H1 (cell line): ENCODE data around the gene PPARA. TPM values are rescaled to one million over a fixed set of nuclear protein-coding genes. Genes with fewer than 3 reads are reported as not detected.
A peak's percentile ranks its signal among the peaks of the same experiment; 100 is the strongest.

Source experiments
- CTCF ChIA-PET: fragments of 300-600 bp; sonication (Branson Sonifier 250); formaldehyde crosslinking; loops from one replicate; lab custom pipeline; 2021; ENCODE audit not compliant: partially characterized antibody; lab: Charles Lee
- POLR2A ChIA-PET: fragments of 300-600 bp; sonication (Branson Sonifier 250); formaldehyde crosslinking; loops from one replicate; lab custom pipeline; 2021; ENCODE audit warnings: inconsistent platforms; ENCODE audit not compliant: partially characterized antibody; lab: Charles Lee
- DNase-seq, 2 experiments: peaks; one replicate each; pipeline versions ENCODE4 v3.0.0 to v3.0.0-alpha.2; 2010 to 2022; ENCODE audit warnings: low spot score in 2 of 2, low read depth in 1 of 2, mixed read lengths in 1 of 2
- FAIRE-seq: peaks from 2 replicates; lab custom pipeline; 2011; peaks lifted over from hg19 to GRCh38; lab: Jason Lieb, UNC
- H2AFZ ChIP-seq: 2 replicates; pipeline ENCODE4 v1.8.1; 2012; ENCODE audit warnings: low read length, inconsistent platforms
- H2AK5ac ChIP-seq: 2 replicates; pipeline ENCODE4 v1.6.1; 2013; ENCODE audit warnings: low read depth, low read length
- H2BK120ac ChIP-seq: replicated peaks from 2 replicates; pipeline ENCODE3; 2013; ENCODE audit warnings: low read depth, low read length, inconsistent platforms
- H2BK12ac ChIP-seq: 2 replicates; pipeline ENCODE4 v1.6.1; 2013; ENCODE audit warnings: low read depth, low read length
- H2BK15ac ChIP-seq: 2 replicates; pipeline ENCODE4 v1.6.1; 2013; ENCODE audit warnings: low read length
- H2BK20ac ChIP-seq: 2 replicates; pipeline ENCODE4 v1.6.1; 2013; ENCODE audit warnings: low read length
- H2BK5ac ChIP-seq: 2 replicates; pipeline ENCODE4 v1.6.1; 2013; ENCODE audit warnings: low read depth, low read length
- H3K14ac ChIP-seq: 2 replicates; pipeline ENCODE4 v1.6.1; 2013; ENCODE audit warnings: inconsistent platforms; ENCODE audit not compliant: insufficient read length
- H3K18ac ChIP-seq: 2 replicates; pipeline ENCODE4 v1.6.1; 2013; ENCODE audit warnings: low read length; ENCODE audit errors: extremely low read depth
- H3K23ac ChIP-seq: 2 replicates; pipeline ENCODE4 v1.6.1; 2013; ENCODE audit warnings: inconsistent platforms; ENCODE audit not compliant: insufficient read length
- H3K23me2 ChIP-seq: 2 replicates; pipeline ENCODE4 v1.6.1; 2013; ENCODE audit warnings: low read depth, low read length
- H3K27ac ChIP-seq: 2 replicates; pipeline ENCODE4 v1.6.1; 2011; ENCODE audit warnings: low read depth, low read length, inconsistent platforms
- H3K27me3 ChIP-seq, 4 experiments: replicated peaks in 1 of 4; 1 replicate in 1 of 4; 2 replicates in 3 of 4; pipeline versions ENCODE4 v1.6.1 to v1.8.1; 2011 to 2013; ENCODE audit warnings: low read length in 3 of 4, mild to moderate bottlenecking in 3 of 4, inconsistent platforms in 2 of 4, mixed read lengths in 2 of 4, moderate library complexity in 1 of 4; ENCODE audit not compliant: control insufficient read depth in 3 of 4, insufficient read depth in 3 of 4; ENCODE audit errors: extremely low read depth in 1 of 4
- H3K36me3 ChIP-seq, 4 experiments: 2 replicates each; pipeline versions ENCODE4 v1.6.1 to v1.8.1; 2011 to 2013; ENCODE audit warnings: mild to moderate bottlenecking in 4 of 4, low read length in 3 of 4, moderate library complexity in 2 of 4, control low read depth in 1 of 4, inconsistent platforms in 1 of 4; ENCODE audit not compliant: insufficient read depth in 4 of 4, control insufficient read depth in 2 of 4
- H3K4ac ChIP-seq: replicated peaks from 2 replicates; pipeline ENCODE3; 2013; ENCODE audit warnings: low read length, low read depth, mixed read lengths, inconsistent platforms; ENCODE audit not compliant: insufficient read length
- H3K4me1 ChIP-seq, 4 experiments: replicated peaks in 1 of 4; 1 replicate in 1 of 4; 2 replicates in 3 of 4; pipeline versions ENCODE4 v1.6.1 to v1.8.1; 2011 to 2013; ENCODE audit warnings: low read length in 3 of 4, inconsistent platforms in 2 of 4, mixed read lengths in 1 of 4; ENCODE audit not compliant: insufficient read depth in 4 of 4, control insufficient read depth in 3 of 4
- H3K4me2 ChIP-seq, 2 experiments: 2 replicates each; pipeline versions ENCODE4 v1.6.1 to v1.8.1; 2011 to 2013; ENCODE audit warnings: low read depth in 2 of 2, low read length in 2 of 2, control low read depth in 1 of 2, inconsistent platforms in 1 of 2, mild to moderate bottlenecking in 1 of 2; ENCODE audit not compliant: insufficient read depth in 1 of 2
- H3K4me3 ChIP-seq, 4 experiments: fragments of 200-600, 300-600 bp in 1 of 4; sonication (generic), shearing (Covaris generic), sonication (Bioruptor Twin) in 1 of 4; 2 replicates each; pipeline versions ENCODE4 v1.5.1 to v1.8.1; 2011 to 2016; ENCODE audit warnings: low read length in 4 of 4, low read depth in 3 of 4, control low read depth in 2 of 4, inconsistent platforms in 2 of 4, mild to moderate bottlenecking in 2 of 4, mixed read lengths in 1 of 4, moderate library complexity in 1 of 4; ENCODE audit not compliant: insufficient read depth in 2 of 4; ENCODE audit errors: extremely low read depth in 1 of 4
- H3K56ac ChIP-seq: replicated peaks from 2 replicates; pipeline ENCODE3; 2013; ENCODE audit warnings: low read depth, mild to moderate bottlenecking, mixed read lengths, low read length, inconsistent platforms; ENCODE audit not compliant: insufficient read length
- H3K79me1 ChIP-seq: 2 replicates; pipeline ENCODE4 v1.6.1; 2013; ENCODE audit warnings: low read depth, low read length, control low read depth
- H3K79me2 ChIP-seq, 2 experiments: 2 replicates each; pipeline versions ENCODE4 v1.6.1 to v1.8.1; 2012 to 2013; ENCODE audit warnings: low read length in 2 of 2, mild to moderate bottlenecking in 2 of 2, inconsistent platforms in 1 of 2; ENCODE audit not compliant: insufficient read depth in 2 of 2, control insufficient read depth in 1 of 2
- H3K9ac ChIP-seq, 4 experiments: replicated peaks in 1 of 4; 1 replicate in 1 of 4; 2 replicates in 3 of 4; pipeline versions ENCODE4 v1.6.1 to v1.8.1; 2011 to 2013; ENCODE audit warnings: low read depth in 3 of 4, low read length in 3 of 4, control low read depth in 2 of 4, mild to moderate bottlenecking in 2 of 4, moderate library complexity in 2 of 4, inconsistent platforms in 1 of 4; ENCODE audit errors: extremely low read depth in 1 of 4
- H3K9me3 ChIP-seq, 2 experiments: 2 replicates each; pipeline versions ENCODE4 v1.6.1 to v1.8.1; 2012 to 2013; ENCODE audit warnings: mild to moderate bottlenecking in 2 of 2, moderate library complexity in 2 of 2, control low read depth in 1 of 2, inconsistent platforms in 1 of 2, low read depth in 1 of 2, low read length in 1 of 2, mixed read lengths in 1 of 2; ENCODE audit not compliant: insufficient read depth in 2 of 2
- H4K20me1 ChIP-seq, 2 experiments: replicated peaks in 1 of 2; 2 replicates each; pipeline versions ENCODE3 to v1.8.1; 2011 to 2013; ENCODE audit warnings: inconsistent platforms in 2 of 2, low read length in 2 of 2, mild to moderate bottlenecking in 1 of 2; ENCODE audit not compliant: insufficient read depth in 2 of 2, control insufficient read depth in 1 of 2
- H4K5ac ChIP-seq: 2 replicates; pipeline ENCODE4 v1.6.1; 2013; ENCODE audit warnings: low read length, low read depth, mixed read lengths, inconsistent platforms; ENCODE audit not compliant: insufficient read length
- H4K8ac ChIP-seq: 2 replicates; pipeline ENCODE4 v1.8.0; 2013; ENCODE audit warnings: mild to moderate bottlenecking, moderate library complexity, low read length, inconsistent platforms; ENCODE audit not compliant: insufficient read depth; ENCODE audit errors: extremely low read depth
- H4K91ac ChIP-seq: replicated peaks from 2 replicates; pipeline ENCODE3; 2013; ENCODE audit warnings: low read length, mixed read lengths, inconsistent platforms; ENCODE audit not compliant: insufficient read length
- BCL11A ChIP-seq, 2 experiments: IDR thresholded peaks; one replicate each; pipeline ENCODE4 v1.6.1; 2011; ENCODE audit warnings: low read depth in 2 of 2, low read length in 2 of 2, mild to moderate bottlenecking in 2 of 2
- FOSL1 ChIP-seq: IDR thresholded peaks from 2 replicates; pipeline ENCODE4 v1.6.1; 2011; ENCODE audit warnings: mild to moderate bottlenecking, low read depth, low read length, moderate library complexity; ENCODE audit not compliant: insufficient read depth
- KDM5A ChIP-seq: fragments of 200-600 bp; IDR thresholded peaks from 2 replicates; pipeline ENCODE4 v1.7.1; 2012; ENCODE audit warnings: mild to moderate bottlenecking, low read length, inconsistent platforms, mixed read lengths
- WGBS, 2 experiments: shearing (Covaris generic) in 1 of 2; methylation state at CpG; one replicate each; pipeline versions ENCODE4 v1.1.6 to v1.1.7; 2013 to 2015; ENCODE audit warnings: low lambda C conversion rate in 2 of 2, mixed read lengths in 2 of 2, inconsistent platforms in 1 of 2, low coverage in 1 of 2, missing lambda C conversion rate in 1 of 2; ENCODE audit not compliant: insufficient replicate concordance in 2 of 2, insufficient coverage in 1 of 2, insufficient read length in 1 of 2; ENCODE audit errors: extremely low coverage in 1 of 2, missing lambda C conversion rate in 1 of 2; 5-methylcytosine and 5-hydroxymethylcytosine counted together
- polyA plus RNA-seq, 7 experiments: library from polyadenylated mRNA; depleted of rRNA in 3 of 7; stranded (reverse) in 5 of 7; unstranded in 2 of 7; fragments of >200 nt in 5 of 7; fragments of 200-250 nt in 2 of 7; gene quantifications; 1 replicate in 5 of 7; 2 replicates in 1 of 7; 4 replicates in 1 of 7; pipeline versions ENCODE4 v1.2.1 to v1.2.3, GENCODE V29; 2011 to 2013; ENCODE audit warnings: missing spikeins in 2 of 7, mixed read lengths in 2 of 7
- total RNA-seq: library from RNA; stranded (reverse); fragmentation: NEBNext Ultra II Directional; extraction: Animal tissue kit (Norgen Biotek cat#: 25700); gene quantifications from 2 replicates; pipeline ENCODE4 v1.2.1, GENCODE V29; 2021

The PPARA gene
- total and polyA plus RNA-seq, 2 of the 8 experiments (the other 6 are each of a cell fraction or from before 2014, with no cell fraction given) = 3.1 to 8.2 TPM

DNA sequence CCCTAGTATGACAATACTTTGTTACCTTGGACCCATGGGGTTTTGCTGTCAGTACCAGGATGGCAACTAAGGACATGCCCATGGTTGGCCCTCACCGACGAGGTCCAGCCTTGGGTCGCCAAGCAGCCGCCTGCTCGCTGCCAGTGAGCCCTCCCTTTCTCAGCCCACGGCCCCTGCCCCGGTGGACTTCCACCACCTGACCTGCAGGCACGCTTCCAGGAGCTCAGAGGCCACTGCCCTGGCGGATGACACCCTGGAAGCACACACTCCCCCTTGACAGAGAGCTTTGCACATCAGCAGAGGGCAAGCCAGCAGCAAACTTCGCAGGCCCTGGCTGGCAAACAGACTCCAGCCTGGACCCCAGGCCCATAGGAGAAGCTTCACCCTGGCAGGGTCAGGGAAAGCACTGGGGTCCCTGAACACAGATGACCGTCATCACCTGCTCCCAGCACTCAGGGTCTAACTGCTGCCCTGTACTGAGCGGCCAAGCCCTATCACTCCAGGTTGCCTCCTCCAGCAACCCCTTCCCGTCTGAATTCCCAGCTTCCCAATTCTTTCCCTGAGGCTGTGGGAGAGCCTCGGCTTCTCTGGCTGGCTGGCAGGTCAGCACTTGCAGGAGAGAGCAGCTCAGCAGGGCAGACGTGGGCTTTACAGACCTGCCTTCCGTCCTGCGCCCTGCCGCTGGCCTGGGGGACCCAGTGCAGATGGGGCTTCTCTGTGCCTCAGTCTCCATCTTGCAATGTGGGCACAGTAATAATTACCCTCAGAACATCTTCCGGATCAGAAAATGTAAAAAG is 2.7 kb upstream of the PPARA start:
- Histone ChIP-seq H2BK5ac (no peak overlapping the region), H4K5ac (no peak overlapping the region), H2AFZ (no peak overlapping the region), H3K36me3 (no peaks in the 10 kb centered on the region), H3K4ac (no peak overlapping the region), H3K79me1 (no peaks in the 10 kb centered on the region), H3K14ac (no peak overlapping the region), H3K23me2 (peaks cover 15% of the 10 kb centered on the region; the same call in 1 of the 2 replicates), H4K20me1 (peaks cover 0 to 4% of the 10 kb centered on the region in 2 experiments), H3K9me3 (no peaks in the 10 kb centered on the region), H2BK120ac (no peak overlapping the region), H3K56ac (no peak overlapping the region), H3K9ac (no peak overlapping the region), H3K27me3 (peaks cover 6 to 42% (median 35%) of the 10 kb centered on the region in 4 experiments), H3K27ac (no peak overlapping the region), H2BK12ac (0 out of 2 replicates have a peak overlapping the region, but pooled peaks have one; percentile 17)
- CTCF ChIA-PET = interaction anchor here (1.0 to 3.8 kb wide), 6 partner anchors 15 to 130 kb away, joined by 3 to 15 read pairs (median 4); no protein-coding TSS in a partner anchor
- no peak for FAIRE-seq
- no peak for TF ChIP-seq FOSL1
- TF ChIP-seq KDM5A = no peak
- TF ChIP-seq BCL11A (IDR thresholded peaks at IDR 0.05; ENCODE audit: low read depth in 2 of 2, low read length in 2 of 2) = no peak
- TF ChIP-seq, all 59 proteins: peak for 0
- Histone ChIP-seq H4K91ac (no peak overlapping the region), H2BK15ac (0 out of 2 replicates have a peak overlapping the region, but pooled peaks have one; percentile 72), H3K18ac (no peak overlapping the region), H3K4me2 (no peak overlapping the region), H3K79me2 (no peaks in the 10 kb centered on the region), H3K4me1 (peaks cover 0 to 8% (median 2%) of the 10 kb centered on the region in 4 experiments; a peak in 2 of 7 replicates), H4K8ac (no peak overlapping the region; the same call in 1 of the 2 replicates), H2BK20ac (no peak overlapping the region), H3K4me3 (no peak overlapping the region), H3K23ac (no peak overlapping the region), H2AK5ac (peak overlapping the region; percentile 6; the same call in 1 of the 2 replicates)
- peak in 1 of 2 experiments; percentile 40 for DNase-seq
- 90% methylated on average over 19 of the region's 19 CpGs; no CpG with 5 or more reads in 1 of the 2 experiments for WGBS, 2 experiments
- POLR2A ChIA-PET = interaction anchor here (0.6 to 0.9 kb wide), 2 partner anchors 12 to 96 kb away, joined by 3 read pairs; no protein-coding TSS in a partner anchor
